ENCODE data around the gene ENAH.

The ENAH gene

GRCh38 chr1:225602590-225603206 lies 50.2 kb downstream of the ENAH start:
- FAIRE-seq = peak; percentile 81

- peak; percentile 59 for FAIRE-seq
Measured at GRCh38 chr1:225601902-225602589, 50.9 kb downstream of the ENAH start.

- no peak for FAIRE-seq
Measured at GRCh38 chr1:225598847-225599246, 54.1 kb downstream of the ENAH start.

- no peak for FAIRE-seq
Measured at GRCh38 chr1:225597926-225598575, 54.9 kb downstream of the ENAH start.

GRCh38 chr1:225596736-225597135 lies 56.2 kb downstream of the ENAH start:
- no peak for FAIRE-seq

GRCh38 chr1:225595974-225596551 lies 56.9 kb downstream of the ENAH start:
- FAIRE-seq = peak; percentile 8

GRCh38 chr1:225595452-225595851 lies 57.5 kb downstream of the ENAH start:
- FAIRE-seq = no peak

- no peak for FAIRE-seq
Measured at GRCh38 chr1:225593414-225593813, 59.5 kb downstream of the ENAH start.

- peak; percentile 72 for FAIRE-seq
Measured at GRCh38 chr1:225592362-225593025, 60.4 kb downstream of the ENAH start.

GRCh38 chr1:225587310-225587709 lies 65.6 kb downstream of the ENAH start:
- FAIRE-seq = no peak

GRCh38 chr1:225581186-225581585 lies 71.7 kb downstream of the ENAH start:
- FAIRE-seq = no peak

- no peak for FAIRE-seq
Measured at GRCh38 chr1:225580238-225581099, 72.5 kb downstream of the ENAH start.

- peak; percentile 15 for FAIRE-seq
Measured at GRCh38 chr1:225578251-225578977, 74.5 kb downstream of the ENAH start.

GRCh38 chr1:225577241-225577640 lies 75.7 kb downstream of the ENAH start:
- no peak for FAIRE-seq

GRCh38 chr1:225573216-225573615 lies 79.7 kb downstream of the ENAH start:
- no peak for FAIRE-seq

- FAIRE-seq = no peak
Measured at GRCh38 chr1:225572422-225572821, 80.5 kb downstream of the ENAH start.

GRCh38 chr1:225567789-225568188 lies 85.1 kb downstream of the ENAH start:
- FAIRE-seq = peak; percentile 3

GRCh38 chr1:225565847-225566246 lies 87.1 kb downstream of the ENAH start:
- no peak for FAIRE-seq

- FAIRE-seq = no peak
Measured at GRCh38 chr1:225561675-225562074, 91.2 kb downstream of the ENAH start.

- FAIRE-seq = no peak
Measured at GRCh38 chr1:225559902-225560301, 93.0 kb downstream of the ENAH start.

- no peak for FAIRE-seq
Measured at GRCh38 chr1:225559326-225559725, 93.6 kb downstream of the ENAH start.

- no peak for FAIRE-seq
Measured at GRCh38 chr1:225556694-225557093, 96.2 kb downstream of the ENAH start.

All from G401.6 (cell line).